Epidermal melanocyte (primary cell): ENCODE data around the gene MAN1B1.

Source experiments
- DNase-seq: peaks from one replicate; pipeline ENCODE4 v3.0.0; 2011; ENCODE audit warnings: low spot score; ENCODE audit not compliant: insufficient read length

MAN1B1 gene

GRCh38 chr9:137143459-137143858 is 56.7 kb downstream of the MAN1B1 start:
- DNase-seq: no peak

- DNase-seq: no peak
These were observed 59.1 kb downstream of the MAN1B1 start for GRCh38 chr9:137145731-137146526.

- no peak for DNase-seq
These were observed 59.7 kb downstream of the MAN1B1 start for GRCh38 chr9:137146527-137146918.

- DNase-seq: no peak
These were observed 60.5 kb downstream of the MAN1B1 start for GRCh38 chr9:137147091-137147792.

GRCh38 chr9:137147793-137148160 is 61.0 kb downstream of the MAN1B1 start:
- DNase-seq: no peak

GRCh38 chr9:137148242-137148641 is 61.5 kb downstream of the MAN1B1 start:
- no peak for DNase-seq

GRCh38 chr9:137148661-137149060 is 61.9 kb downstream of the MAN1B1 start:
- no peak for DNase-seq

- no peak for DNase-seq
These were observed 62.6 kb downstream of the MAN1B1 start for GRCh38 chr9:137149363-137149762.

- DNase-seq: no peak
These were observed 63.3 kb downstream of the MAN1B1 start for GRCh38 chr9:137149942-137150616.

GRCh38 chr9:137150617-137151457 is 64.1 kb downstream of the MAN1B1 start:
- DNase-seq: no peak

GRCh38 chr9:137152844-137153405 is 66.1 kb downstream of the MAN1B1 start:
- DNase-seq: no peak

- DNase-seq: no peak
These were observed 70.0 kb downstream of the MAN1B1 start for GRCh38 chr9:137156567-137157375.

GRCh38 chr9:137157618-137158415 is 71.0 kb downstream of the MAN1B1 start:
- DNase-seq: no peak

- DNase-seq: no peak
These were observed 71.8 kb downstream of the MAN1B1 start for GRCh38 chr9:137158625-137159024.
